Measurements from ENCODE around the gene OR51T1.

DNA sequence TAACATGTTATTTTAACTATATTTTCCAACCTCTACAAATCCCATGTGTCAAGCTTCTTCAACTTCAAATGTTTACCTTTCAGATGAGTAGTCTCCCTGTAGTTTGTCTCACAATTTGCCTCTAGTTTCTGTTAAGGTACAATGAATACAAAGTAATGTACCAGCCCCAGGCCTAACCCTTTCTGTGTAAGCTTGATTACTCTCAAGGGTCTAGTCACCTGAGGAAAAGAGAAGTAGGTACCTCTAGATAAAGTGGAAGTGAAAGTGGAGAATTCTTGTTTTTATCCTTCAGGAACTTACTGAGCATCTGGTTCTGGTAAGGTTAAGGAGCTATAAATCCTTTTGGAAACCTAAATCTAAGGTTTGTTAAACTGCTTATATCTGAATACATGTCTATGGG lies 21.8 kb downstream of the OR51T1 start, which contains the start of gene OR51A7:
- TF ChIP-seq, protein P1, sequence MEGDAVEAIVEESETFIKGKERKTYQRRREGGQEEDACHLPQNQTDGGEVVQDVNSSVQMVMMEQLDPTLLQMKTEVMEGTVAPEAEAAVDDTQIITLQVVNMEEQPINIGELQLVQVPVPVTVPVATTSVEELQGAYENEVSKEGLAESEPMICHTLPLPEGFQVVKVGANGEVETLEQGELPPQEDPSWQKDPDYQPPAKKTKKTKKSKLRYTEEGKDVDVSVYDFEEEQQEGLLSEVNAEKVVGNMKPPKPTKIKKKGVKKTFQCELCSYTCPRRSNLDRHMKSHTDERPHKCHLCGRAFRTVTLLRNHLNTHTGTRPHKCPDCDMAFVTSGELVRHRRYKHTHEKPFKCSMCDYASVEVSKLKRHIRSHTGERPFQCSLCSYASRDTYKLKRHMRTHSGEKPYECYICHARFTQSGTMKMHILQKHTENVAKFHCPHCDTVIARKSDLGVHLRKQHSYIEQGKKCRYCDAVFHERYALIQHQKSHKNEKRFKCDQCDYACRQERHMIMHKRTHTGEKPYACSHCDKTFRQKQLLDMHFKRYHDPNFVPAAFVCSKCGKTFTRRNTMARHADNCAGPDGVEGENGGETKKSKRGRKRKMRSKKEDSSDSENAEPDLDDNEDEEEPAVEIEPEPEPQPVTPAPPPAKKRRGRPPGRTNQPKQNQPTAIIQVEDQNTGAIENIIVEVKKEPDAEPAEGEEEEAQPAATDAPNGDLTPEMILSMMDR (IDR thresholded peaks at IDR 0.05): no peak
- no peak for TF ChIP-seq POLR2A (IDR thresholded peaks at IDR 0.05)

Data from uterus (tissue), 2 donors.